Trophoblast cell (in vitro differentiated cells and primary cell): ENCODE results near the gene TMED4.

Experiments
- DNase-seq, 2 donors: peaks; one replicate each; pipeline ENCODE4 v3.0.0-alpha.2; 2016
- H2AFZ ChIP-seq: 2 replicates; pipeline ENCODE4 v1.6.1; 2013; ENCODE audit warnings: low read length, moderate library complexity, mild to moderate bottlenecking; ENCODE audit not compliant: insufficient read depth, poor library complexity
- H2AK5ac ChIP-seq: 2 replicates; pipeline ENCODE4 v1.6.1; 2013; ENCODE audit warnings: mild to moderate bottlenecking, low read length
- H2BK120ac ChIP-seq: 2 replicates; pipeline ENCODE4 v1.6.1; 2013; ENCODE audit warnings: low read length, mild to moderate bottlenecking, moderate library complexity; ENCODE audit not compliant: insufficient read depth, poor library complexity
- H2BK12ac ChIP-seq: 2 replicates; pipeline ENCODE4 v1.6.1; 2013; ENCODE audit warnings: mild to moderate bottlenecking, low read length, moderate library complexity
- H2BK5ac ChIP-seq: 2 replicates; pipeline ENCODE4 v1.6.1; 2013; ENCODE audit warnings: low read length, low read depth, moderate library complexity, mild to moderate bottlenecking; ENCODE audit not compliant: poor library complexity
- H3K14ac ChIP-seq: 2 replicates; pipeline ENCODE4 v1.6.1; 2013; ENCODE audit warnings: mild to moderate bottlenecking, low read length
- H3K18ac ChIP-seq: 2 replicates; pipeline ENCODE4 v1.6.1; 2013; ENCODE audit warnings: mild to moderate bottlenecking, low read length
- H3K23ac ChIP-seq: 2 replicates; pipeline ENCODE4 v1.6.1; 2013; ENCODE audit warnings: low read length
- H3K27ac ChIP-seq: 2 replicates; pipeline ENCODE4 v1.5.1; 2013; ENCODE audit warnings: low read depth, mild to moderate bottlenecking, inconsistent platforms, low read length, moderate library complexity
- H3K27me3 ChIP-seq: 2 replicates; pipeline ENCODE4 v1.6.1; 2013; ENCODE audit warnings: inconsistent platforms, mild to moderate bottlenecking, low read length, moderate library complexity; ENCODE audit not compliant: insufficient read depth
- H3K36me3 ChIP-seq, 2 experiments: 1 replicate in 1 of 2; 2 replicates in 1 of 2; pipeline ENCODE4 v1.6.1; 2013; ENCODE audit warnings: low read length in 2 of 2, mild to moderate bottlenecking in 2 of 2, moderate library complexity in 1 of 2; ENCODE audit not compliant: insufficient read depth in 2 of 2, control insufficient read depth in 1 of 2
- H3K4ac ChIP-seq: 2 replicates; pipeline ENCODE4 v1.6.1; 2013; ENCODE audit warnings: low read depth, mild to moderate bottlenecking, low read length, moderate library complexity
- H3K4me1 ChIP-seq, 2 experiments: 1 replicate in 1 of 2; 2 replicates in 1 of 2; pipeline ENCODE4 v1.6.1; 2013; ENCODE audit warnings: low read length in 2 of 2, mild to moderate bottlenecking in 2 of 2, moderate library complexity in 1 of 2; ENCODE audit not compliant: insufficient read depth in 2 of 2, control insufficient read depth in 1 of 2
- H3K4me2 ChIP-seq: 2 replicates; pipeline ENCODE4 v1.6.1; 2013; ENCODE audit warnings: inconsistent platforms, mild to moderate bottlenecking, low read length, moderate library complexity
- H3K4me3 ChIP-seq: 2 replicates; pipeline ENCODE4 v1.5.1; 2013; ENCODE audit warnings: mild to moderate bottlenecking, low read depth, low read length, inconsistent platforms
- H3K79me1 ChIP-seq: one replicate; pipeline ENCODE4 v1.6.1; 2013; ENCODE audit warnings: low read length
- H3K79me2 ChIP-seq: 2 replicates; pipeline ENCODE4 v1.6.1; 2013; ENCODE audit warnings: low read length, mild to moderate bottlenecking; ENCODE audit not compliant: control insufficient read depth, insufficient read depth, poor library complexity
- H3K9ac ChIP-seq: 2 replicates; pipeline ENCODE4 v1.6.1; 2013; ENCODE audit warnings: mild to moderate bottlenecking, low read length
- H3K9me3 ChIP-seq: 2 replicates; pipeline ENCODE4 v1.6.1; 2013; ENCODE audit warnings: low read depth, mild to moderate bottlenecking, control low read depth, inconsistent platforms, low read length; ENCODE audit not compliant: insufficient read depth
- H4K12ac ChIP-seq: 2 replicates; pipeline ENCODE4 v1.6.1; 2013; ENCODE audit warnings: low read depth, mild to moderate bottlenecking, low read length, moderate library complexity
- H4K8ac ChIP-seq: 2 replicates; pipeline ENCODE4 v1.6.1; 2013; ENCODE audit warnings: low read depth, mild to moderate bottlenecking, low read length, moderate library complexity
- H4K91ac ChIP-seq: one replicate; pipeline ENCODE4 v1.6.1; 2013; ENCODE audit warnings: low read depth, mild to moderate bottlenecking, low read length, moderate library complexity
- WGBS: extraction: QIAGEN DNeasy Blood & Tissue Kit; methylation state at CpG from one replicate; pipeline ENCODE4 v1.1.7; 2013; ENCODE audit warnings: missing lambda C conversion rate; ENCODE audit not compliant: insufficient read length, insufficient coverage; ENCODE audit errors: extremely low coverage; 5-methylcytosine and 5-hydroxymethylcytosine counted together

TMED4 gene

DNA sequence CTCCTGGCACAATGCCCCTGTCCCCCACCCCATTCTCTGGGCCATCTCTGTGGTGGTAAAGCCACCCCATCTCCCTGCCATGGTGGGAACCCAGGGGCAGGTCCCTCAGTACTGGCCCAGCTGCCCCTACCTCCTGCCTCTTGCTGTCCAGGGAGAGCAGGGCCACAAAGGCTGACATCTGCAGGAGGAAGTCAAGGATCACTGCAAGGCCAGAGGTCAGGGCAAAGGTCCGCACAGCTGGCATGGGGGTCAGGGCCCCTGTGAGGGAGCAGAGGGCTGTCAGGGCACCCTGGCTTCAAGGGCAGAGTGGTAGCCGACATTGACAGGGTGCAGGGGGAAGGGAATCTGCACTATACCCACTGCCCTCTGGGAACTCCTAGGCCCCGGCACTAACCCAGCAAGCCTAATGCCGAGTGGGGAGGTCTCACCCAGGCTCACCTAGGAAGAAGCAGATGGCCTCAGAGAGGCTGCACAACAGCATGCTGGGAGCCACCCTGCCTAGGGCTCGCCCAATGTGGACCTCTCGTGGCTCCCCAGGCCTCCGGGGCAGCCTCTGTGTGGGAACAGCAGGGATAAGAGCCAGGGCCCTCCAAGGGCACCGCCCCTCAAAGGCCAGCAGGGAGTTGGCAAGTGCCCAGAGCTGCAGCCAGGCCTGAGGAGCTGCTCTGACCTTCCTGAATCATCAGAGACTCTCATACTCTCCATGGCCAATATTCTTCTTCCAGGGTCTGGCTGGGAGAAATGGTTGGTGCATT is 48.6 kb downstream of the TMED4 start:
- no peak overlapping the region for H2BK12ac ChIP-seq
- H4K8ac ChIP-seq, result no peak overlapping the region
- DNase-seq, result no peak

DNA sequence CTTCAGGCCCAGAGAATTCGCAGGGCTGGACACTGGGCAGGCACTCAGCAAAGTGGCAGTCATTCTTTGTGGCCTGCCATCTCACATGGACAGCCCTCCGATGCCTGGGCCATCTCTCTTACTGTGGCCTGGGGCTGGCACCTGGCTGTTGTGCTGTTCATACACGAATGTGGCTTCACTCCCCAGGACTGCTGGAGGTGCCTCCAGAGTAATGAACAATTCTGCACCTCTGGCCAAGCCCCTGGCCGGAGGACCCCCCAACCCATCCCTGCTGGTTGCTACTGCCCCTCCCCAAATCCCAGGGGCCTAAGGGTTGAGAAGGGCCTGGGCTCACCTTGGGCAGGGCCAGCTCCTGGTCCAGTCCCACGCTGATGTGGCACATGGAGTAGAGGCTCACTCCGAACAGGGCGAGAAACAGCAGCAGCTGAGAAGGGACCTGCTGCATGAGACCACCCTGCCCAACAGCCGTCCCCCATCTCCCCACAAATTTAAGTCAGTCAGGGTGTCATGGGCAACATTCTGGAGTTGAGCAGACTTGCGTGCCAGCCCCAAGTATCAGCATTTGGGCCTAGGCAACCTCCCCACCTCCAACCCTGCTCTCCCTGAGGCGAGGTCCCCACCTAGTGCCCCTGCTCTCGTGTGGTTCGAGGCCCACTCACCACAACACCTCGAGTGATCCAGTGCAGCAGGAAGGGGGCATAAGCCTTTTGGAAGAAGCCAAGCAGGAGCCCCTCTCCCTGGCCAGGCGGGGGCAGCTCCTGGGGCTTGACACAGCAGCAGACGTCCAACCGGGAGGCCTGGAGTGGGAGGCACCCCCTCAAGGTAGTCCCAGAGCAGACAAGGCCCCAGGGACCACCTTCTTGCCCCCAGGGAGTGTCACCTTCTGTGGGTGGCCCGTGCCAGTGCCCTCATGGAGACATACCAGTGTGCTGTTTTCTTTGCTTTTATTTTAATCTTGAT is 50.3 kb downstream of the TMED4 start:
- H2AK5ac ChIP-seq, result no peak overlapping the region
- H2BK5ac ChIP-seq, result no peak overlapping the region
- H3K4me1 ChIP-seq, result no peaks in the 10 kb centered on the region
- no peak overlapping the region for H3K9ac ChIP-seq
- no peak overlapping the region for H3K18ac ChIP-seq
- H3K9me3 ChIP-seq, result no peaks in the 10 kb centered on the region
- no peaks in the 10 kb centered on the region for H3K36me3 ChIP-seq
- H3K23ac ChIP-seq, result no peak overlapping the region
- no peak overlapping the region for H2AFZ ChIP-seq
- H3K27me3 ChIP-seq, result no peaks in the 10 kb centered on the region
- H3K79me2 ChIP-seq, result no peaks in the 10 kb centered on the region
- no CpG with 5 or more reads among the region's 17 CpGs for WGBS
- H3K27ac ChIP-seq, result no peak overlapping the region
- H2BK120ac ChIP-seq, result no peak overlapping the region
- H4K8ac ChIP-seq, result no peak overlapping the region
- no peak overlapping the region for H3K4ac ChIP-seq
- H3K79me1 ChIP-seq, result no peaks in the 10 kb centered on the region
- DNase-seq, result no peak
- no peak overlapping the region for H3K4me2 ChIP-seq
- no peak overlapping the region for H4K12ac ChIP-seq
- no peak overlapping the region for H3K14ac ChIP-seq
- no peak overlapping the region for H3K4me3 ChIP-seq
- H2BK12ac ChIP-seq, result no peak overlapping the region
- H4K91ac ChIP-seq, result no peak overlapping the region

More for the DNA sequence above, 48.6 kb downstream of the TMED4 start:
- Histone ChIP-seq H3K9ac (no peak overlapping the region), H3K23ac (no peak overlapping the region), H3K4me1 (no peaks in the 10 kb centered on the region), H3K18ac (no peak overlapping the region), H2BK120ac (no peak overlapping the region), H2BK5ac (no peak overlapping the region), H3K9me3 (no peaks in the 10 kb centered on the region), H3K79me2 (no peaks in the 10 kb centered on the region), H3K4me2 (no peak overlapping the region), H3K4me3 (no peak overlapping the region), H3K36me3 (no peaks in the 10 kb centered on the region), H2AFZ (no peak overlapping the region), H3K27ac (no peak overlapping the region), H3K79me1 (no peaks in the 10 kb centered on the region), H4K12ac (no peak overlapping the region), H4K91ac (no peak overlapping the region), H3K4ac (no peak overlapping the region), H3K14ac (no peak overlapping the region), H2AK5ac (no peak overlapping the region), H3K27me3 (no peaks in the 10 kb centered on the region)
- no CpG with 5 or more reads among the region's 8 CpGs for WGBS

DNA sequence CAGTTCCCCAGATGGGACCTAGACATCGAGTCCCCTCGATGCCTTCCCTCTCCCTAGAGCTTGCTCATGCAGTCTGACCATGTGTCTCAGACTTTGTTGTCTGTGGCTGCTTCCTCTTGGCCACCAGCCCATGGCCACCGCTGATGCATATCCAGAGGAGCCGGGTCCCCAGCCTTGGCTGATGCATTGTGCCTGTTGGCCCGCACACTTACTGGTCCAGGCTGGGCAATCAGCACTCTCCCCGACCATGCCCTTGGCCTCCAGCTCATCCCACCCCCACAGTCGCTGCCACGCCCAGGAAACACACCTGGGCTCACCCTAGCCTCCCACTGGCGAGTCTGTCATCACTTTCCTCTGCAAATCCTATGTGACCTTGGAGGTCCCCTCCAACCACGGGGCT is 51.0 kb downstream of the TMED4 start:
- H3K9me3 ChIP-seq, result no peaks in the 10 kb centered on the region
- H3K18ac ChIP-seq, result no peak overlapping the region
- H2BK120ac ChIP-seq, result no peak overlapping the region
- H3K23ac ChIP-seq, result no peak overlapping the region
- H2AK5ac ChIP-seq, result no peak overlapping the region
- WGBS, result no CpG with 5 or more reads among the region's 10 CpGs
- H3K4ac ChIP-seq, result no peak overlapping the region
- no peaks in the 10 kb centered on the region for H3K79me1 ChIP-seq
- no peak overlapping the region for H3K9ac ChIP-seq
- H2BK5ac ChIP-seq, result no peak overlapping the region
- H2AFZ ChIP-seq, result no peak overlapping the region
- no peaks in the 10 kb centered on the region for H3K27me3 ChIP-seq
- no peak overlapping the region for H4K12ac ChIP-seq
- H4K91ac ChIP-seq, result no peak overlapping the region
- no peaks in the 10 kb centered on the region for H3K79me2 ChIP-seq
- H2BK12ac ChIP-seq, result no peak overlapping the region
- no peak overlapping the region for H3K14ac ChIP-seq
- DNase-seq, result no peak
- no peak overlapping the region for H3K4me3 ChIP-seq
- H3K4me2 ChIP-seq, result no peak overlapping the region
- no peak overlapping the region for H3K27ac ChIP-seq
- no peaks in the 10 kb centered on the region for H3K36me3 ChIP-seq
- H3K4me1 ChIP-seq, result no peaks in the 10 kb centered on the region
- no peak overlapping the region for H4K8ac ChIP-seq
